ENCODE results near the gene LIN37.

DNA sequence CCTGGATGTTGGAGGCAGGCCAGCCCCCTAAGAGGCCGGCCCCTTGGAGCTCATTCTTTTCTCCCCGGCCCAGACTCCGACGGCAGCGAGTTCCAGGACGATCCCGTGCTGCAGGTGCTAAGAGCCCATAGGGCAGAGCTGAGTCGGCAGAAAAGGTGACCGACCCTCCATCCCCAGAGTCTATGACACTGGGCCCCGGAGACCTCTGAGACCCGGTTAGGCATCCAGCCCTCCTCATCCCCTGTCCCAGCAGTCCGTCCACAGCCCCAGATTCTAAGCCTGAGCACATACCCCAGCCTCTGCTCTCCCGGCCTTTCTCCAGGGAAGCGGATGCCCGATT is 19.7 kb downstream of the LIN37 start:
- TF ChIP-seq SP1 (CRISPR knock-in tag; conservative IDR thresholded peaks at IDR 0.05) (no peak), GABPB1 (CRISPR knock-in tag; IDR thresholded peaks at IDR 0.05) (no peak), FOXK1 (CRISPR knock-in tag; IDR thresholded peaks at IDR 0.05) (no peak), EMX1 (CRISPR knock-in tag; IDR thresholded peaks at IDR 0.05) (no peak), MYBL2 (CRISPR knock-in tag; IDR thresholded peaks at IDR 0.05) (no peak), NR3C1 (CRISPR knock-in tag; conservative IDR thresholded peaks at IDR 0.05; ENCODE audit: low read depth) (no peak), CREM (CRISPR knock-in tag; IDR thresholded peaks at IDR 0.05) (no peak)
- TF ChIP-seq, protein P1, sequence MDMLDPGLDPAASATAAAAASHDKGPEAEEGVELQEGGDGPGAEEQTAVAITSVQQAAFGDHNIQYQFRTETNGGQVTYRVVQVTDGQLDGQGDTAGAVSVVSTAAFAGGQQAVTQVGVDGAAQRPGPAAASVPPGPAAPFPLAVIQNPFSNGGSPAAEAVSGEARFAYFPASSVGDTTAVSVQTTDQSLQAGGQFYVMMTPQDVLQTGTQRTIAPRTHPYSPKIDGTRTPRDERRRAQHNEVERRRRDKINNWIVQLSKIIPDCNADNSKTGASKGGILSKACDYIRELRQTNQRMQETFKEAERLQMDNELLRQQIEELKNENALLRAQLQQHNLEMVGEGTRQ (CRISPR knock-in tag; IDR thresholded peaks at IDR 0.05): no peak
- TF ChIP-seq, protein P2, sequence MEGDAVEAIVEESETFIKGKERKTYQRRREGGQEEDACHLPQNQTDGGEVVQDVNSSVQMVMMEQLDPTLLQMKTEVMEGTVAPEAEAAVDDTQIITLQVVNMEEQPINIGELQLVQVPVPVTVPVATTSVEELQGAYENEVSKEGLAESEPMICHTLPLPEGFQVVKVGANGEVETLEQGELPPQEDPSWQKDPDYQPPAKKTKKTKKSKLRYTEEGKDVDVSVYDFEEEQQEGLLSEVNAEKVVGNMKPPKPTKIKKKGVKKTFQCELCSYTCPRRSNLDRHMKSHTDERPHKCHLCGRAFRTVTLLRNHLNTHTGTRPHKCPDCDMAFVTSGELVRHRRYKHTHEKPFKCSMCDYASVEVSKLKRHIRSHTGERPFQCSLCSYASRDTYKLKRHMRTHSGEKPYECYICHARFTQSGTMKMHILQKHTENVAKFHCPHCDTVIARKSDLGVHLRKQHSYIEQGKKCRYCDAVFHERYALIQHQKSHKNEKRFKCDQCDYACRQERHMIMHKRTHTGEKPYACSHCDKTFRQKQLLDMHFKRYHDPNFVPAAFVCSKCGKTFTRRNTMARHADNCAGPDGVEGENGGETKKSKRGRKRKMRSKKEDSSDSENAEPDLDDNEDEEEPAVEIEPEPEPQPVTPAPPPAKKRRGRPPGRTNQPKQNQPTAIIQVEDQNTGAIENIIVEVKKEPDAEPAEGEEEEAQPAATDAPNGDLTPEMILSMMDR (IDR thresholded peaks at IDR 0.05): no peak
- TF ChIP-seq, protein P3, sequence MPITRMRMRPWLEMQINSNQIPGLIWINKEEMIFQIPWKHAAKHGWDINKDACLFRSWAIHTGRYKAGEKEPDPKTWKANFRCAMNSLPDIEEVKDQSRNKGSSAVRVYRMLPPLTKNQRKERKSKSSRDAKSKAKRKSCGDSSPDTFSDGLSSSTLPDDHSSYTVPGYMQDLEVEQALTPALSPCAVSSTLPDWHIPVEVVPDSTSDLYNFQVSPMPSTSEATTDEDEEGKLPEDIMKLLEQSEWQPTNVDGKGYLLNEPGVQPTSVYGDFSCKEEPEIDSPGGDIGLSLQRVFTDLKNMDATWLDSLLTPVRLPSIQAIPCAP (CRISPR knock-in tag; IDR thresholded peaks at IDR 0.05): no peak
- TF ChIP-seq, protein P4, sequence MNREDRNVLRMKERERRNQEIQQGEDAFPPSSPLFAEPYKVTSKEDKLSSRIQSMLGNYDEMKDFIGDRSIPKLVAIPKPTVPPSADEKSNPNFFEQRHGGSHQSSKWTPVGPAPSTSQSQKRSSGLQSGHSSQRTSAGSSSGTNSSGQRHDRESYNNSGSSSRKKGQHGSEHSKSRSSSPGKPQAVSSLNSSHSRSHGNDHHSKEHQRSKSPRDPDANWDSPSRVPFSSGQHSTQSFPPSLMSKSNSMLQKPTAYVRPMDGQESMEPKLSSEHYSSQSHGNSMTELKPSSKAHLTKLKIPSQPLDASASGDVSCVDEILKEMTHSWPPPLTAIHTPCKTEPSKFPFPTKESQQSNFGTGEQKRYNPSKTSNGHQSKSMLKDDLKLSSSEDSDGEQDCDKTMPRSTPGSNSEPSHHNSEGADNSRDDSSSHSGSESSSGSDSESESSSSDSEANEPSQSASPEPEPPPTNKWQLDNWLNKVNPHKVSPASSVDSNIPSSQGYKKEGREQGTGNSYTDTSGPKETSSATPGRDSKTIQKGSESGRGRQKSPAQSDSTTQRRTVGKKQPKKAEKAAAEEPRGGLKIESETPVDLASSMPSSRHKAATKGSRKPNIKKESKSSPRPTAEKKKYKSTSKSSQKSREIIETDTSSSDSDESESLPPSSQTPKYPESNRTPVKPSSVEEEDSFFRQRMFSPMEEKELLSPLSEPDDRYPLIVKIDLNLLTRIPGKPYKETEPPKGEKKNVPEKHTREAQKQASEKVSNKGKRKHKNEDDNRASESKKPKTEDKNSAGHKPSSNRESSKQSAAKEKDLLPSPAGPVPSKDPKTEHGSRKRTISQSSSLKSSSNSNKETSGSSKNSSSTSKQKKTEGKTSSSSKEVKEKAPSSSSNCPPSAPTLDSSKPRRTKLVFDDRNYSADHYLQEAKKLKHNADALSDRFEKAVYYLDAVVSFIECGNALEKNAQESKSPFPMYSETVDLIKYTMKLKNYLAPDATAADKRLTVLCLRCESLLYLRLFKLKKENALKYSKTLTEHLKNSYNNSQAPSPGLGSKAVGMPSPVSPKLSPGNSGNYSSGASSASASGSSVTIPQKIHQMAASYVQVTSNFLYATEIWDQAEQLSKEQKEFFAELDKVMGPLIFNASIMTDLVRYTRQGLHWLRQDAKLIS (CRISPR knock-in tag; IDR thresholded peaks at IDR 0.05; ENCODE audit: borderline replicate concordance): no peak
- TF ChIP-seq, protein P5, sequence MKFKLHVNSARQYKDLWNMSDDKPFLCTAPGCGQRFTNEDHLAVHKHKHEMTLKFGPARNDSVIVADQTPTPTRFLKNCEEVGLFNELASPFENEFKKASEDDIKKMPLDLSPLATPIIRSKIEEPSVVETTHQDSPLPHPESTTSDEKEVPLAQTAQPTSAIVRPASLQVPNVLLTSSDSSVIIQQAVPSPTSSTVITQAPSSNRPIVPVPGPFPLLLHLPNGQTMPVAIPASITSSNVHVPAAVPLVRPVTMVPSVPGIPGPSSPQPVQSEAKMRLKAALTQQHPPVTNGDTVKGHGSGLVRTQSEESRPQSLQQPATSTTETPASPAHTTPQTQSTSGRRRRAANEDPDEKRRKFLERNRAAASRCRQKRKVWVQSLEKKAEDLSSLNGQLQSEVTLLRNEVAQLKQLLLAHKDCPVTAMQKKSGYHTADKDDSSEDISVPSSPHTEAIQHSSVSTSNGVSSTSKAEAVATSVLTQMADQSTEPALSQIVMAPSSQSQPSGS (CRISPR knock-in tag; IDR thresholded peaks at IDR 0.05; ENCODE audit: borderline replicate concordance, low read depth): no peak
- TF ChIP-seq, protein P6, sequence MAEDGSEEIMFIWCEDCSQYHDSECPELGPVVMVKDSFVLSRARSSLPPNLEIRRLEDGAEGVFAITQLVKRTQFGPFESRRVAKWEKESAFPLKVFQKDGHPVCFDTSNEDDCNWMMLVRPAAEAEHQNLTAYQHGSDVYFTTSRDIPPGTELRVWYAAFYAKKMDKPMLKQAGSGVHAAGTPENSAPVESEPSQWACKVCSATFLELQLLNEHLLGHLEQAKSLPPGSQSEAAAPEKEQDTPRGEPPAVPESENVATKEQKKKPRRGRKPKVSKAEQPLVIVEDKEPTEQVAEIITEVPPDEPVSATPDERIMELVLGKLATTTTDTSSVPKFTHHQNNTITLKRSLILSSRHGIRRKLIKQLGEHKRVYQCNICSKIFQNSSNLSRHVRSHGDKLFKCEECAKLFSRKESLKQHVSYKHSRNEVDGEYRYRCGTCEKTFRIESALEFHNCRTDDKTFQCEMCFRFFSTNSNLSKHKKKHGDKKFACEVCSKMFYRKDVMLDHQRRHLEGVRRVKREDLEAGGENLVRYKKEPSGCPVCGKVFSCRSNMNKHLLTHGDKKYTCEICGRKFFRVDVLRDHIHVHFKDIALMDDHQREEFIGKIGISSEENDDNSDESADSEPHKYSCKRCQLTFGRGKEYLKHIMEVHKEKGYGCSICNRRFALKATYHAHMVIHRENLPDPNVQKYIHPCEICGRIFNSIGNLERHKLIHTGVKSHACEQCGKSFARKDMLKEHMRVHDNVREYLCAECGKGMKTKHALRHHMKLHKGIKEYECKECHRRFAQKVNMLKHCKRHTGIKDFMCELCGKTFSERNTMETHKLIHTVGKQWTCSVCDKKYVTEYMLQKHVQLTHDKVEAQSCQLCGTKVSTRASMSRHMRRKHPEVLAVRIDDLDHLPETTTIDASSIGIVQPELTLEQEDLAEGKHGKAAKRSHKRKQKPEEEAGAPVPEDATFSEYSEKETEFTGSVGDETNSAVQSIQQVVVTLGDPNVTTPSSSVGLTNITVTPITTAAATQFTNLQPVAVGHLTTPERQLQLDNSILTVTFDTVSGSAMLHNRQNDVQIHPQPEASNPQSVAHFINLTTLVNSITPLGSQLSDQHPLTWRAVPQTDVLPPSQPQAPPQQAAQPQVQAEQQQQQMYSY (CRISPR knock-in tag; IDR thresholded peaks at IDR 0.05): no peak
- TF ChIP-seq, protein P7, sequence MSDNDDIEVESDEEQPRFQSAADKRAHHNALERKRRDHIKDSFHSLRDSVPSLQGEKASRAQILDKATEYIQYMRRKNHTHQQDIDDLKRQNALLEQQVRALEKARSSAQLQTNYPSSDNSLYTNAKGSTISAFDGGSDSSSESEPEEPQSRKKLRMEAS (CRISPR knock-in tag; IDR thresholded peaks at IDR 0.05): 0 out of 2 replicates have a peak, but pooled peaks have one; percentile 8
